WI38 (cell line): Measurements from ENCODE around the gene NPLOC4.

Source experiments
- H3K4me3 ChIP-seq: 2 replicates; pipeline ENCODE4 v1.5.1; 2011; ENCODE audit warnings: low read depth, mild to moderate bottlenecking, control low read depth, low read length
- TF ChIP-seq, protein P1 (sequence below): IDR thresholded peaks from 2 replicates; pipeline ENCODE4 v1.5.1; 2012; ENCODE audit warnings: low read depth, mild to moderate bottlenecking, control low read depth, low read length

NPLOC4 gene

DNA sequence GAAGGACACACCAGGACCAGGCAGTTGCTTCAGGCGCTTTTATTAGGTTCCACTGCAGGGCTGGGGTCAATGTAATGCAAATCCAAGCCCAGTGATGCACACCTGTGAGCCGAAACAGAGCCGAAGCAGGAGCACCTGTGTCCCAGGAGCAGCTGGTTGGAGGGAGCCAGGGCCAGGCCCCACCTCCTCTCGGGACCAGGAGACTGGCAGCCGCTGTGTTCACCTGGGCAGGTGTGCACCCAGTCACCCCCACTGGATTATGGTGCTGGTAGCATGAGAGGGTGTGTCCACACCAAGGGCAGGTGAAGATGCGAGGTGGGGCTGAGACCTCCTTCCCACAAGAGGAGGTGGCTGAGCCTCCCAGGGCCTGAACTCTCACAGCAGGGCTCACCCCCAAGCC lies 80.0 kb downstream of the NPLOC4 start:
- TF ChIP-seq, protein P1, sequence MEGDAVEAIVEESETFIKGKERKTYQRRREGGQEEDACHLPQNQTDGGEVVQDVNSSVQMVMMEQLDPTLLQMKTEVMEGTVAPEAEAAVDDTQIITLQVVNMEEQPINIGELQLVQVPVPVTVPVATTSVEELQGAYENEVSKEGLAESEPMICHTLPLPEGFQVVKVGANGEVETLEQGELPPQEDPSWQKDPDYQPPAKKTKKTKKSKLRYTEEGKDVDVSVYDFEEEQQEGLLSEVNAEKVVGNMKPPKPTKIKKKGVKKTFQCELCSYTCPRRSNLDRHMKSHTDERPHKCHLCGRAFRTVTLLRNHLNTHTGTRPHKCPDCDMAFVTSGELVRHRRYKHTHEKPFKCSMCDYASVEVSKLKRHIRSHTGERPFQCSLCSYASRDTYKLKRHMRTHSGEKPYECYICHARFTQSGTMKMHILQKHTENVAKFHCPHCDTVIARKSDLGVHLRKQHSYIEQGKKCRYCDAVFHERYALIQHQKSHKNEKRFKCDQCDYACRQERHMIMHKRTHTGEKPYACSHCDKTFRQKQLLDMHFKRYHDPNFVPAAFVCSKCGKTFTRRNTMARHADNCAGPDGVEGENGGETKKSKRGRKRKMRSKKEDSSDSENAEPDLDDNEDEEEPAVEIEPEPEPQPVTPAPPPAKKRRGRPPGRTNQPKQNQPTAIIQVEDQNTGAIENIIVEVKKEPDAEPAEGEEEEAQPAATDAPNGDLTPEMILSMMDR = no peak

DNA sequence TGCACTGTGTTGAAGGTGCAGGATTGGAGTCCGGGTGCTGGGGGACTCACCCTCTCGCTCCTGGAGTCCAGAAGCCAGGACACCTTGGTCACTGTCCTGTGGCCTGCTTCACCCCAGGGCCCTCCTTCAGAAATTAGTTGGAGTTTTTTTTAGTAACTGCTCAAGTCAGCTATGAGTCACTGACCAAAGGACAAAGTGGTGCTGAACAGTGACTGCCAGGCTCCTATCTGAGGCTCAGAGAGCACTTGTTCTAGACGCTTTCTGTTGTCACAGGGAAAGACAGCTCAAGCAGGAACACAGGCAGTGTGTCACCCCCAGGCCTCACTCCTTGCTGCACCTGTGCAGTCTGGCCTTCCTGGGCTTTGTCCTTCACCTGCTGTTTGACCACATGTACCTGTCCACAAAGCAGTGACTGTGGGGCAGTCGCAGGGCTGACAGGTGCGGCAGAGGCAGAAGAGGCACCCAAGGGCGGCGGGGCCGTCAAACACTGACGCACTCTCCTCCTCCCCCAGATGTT lies 80.7 kb downstream of the NPLOC4 start:
- TF ChIP-seq, protein P1 = no peak

More for the DNA sequence above, 80.0 kb downstream of the NPLOC4 start:
- no peak overlapping the region for H3K4me3 ChIP-seq

DNA sequence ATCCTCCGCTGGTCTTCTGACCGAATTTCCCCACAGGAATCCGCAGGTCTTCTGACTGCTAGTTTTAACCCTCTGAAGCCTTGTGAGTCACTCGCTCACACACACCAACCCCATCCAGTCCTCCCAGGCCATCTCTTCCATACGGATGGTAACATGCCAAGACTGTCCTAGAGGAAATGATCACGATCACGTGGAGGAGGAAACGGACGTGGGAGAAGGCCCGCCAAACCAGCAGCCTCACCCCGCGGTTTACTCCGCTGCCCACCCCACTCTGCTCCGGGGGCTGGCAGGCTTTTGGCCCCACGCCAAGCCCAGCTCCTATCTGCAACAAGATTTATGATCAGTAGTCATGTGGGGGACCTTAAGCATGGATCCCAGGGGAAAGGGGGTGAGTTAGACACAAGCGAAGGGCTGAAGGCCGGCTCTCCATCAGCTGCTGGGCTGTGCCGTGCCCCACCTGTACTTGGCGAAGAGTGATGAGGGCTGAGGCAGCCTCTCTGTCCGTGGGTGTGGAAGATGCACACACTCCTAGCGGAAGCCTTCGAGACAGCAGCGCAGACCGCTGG lies 83.2 kb downstream of the NPLOC4 start:
- H3K4me3 ChIP-seq = peak overlapping the region; percentile 88
- TF ChIP-seq, protein P1 = no peak

More for the DNA sequence above, 80.7 kb downstream of the NPLOC4 start:
- H3K4me3 ChIP-seq = no peak overlapping the region

DNA sequence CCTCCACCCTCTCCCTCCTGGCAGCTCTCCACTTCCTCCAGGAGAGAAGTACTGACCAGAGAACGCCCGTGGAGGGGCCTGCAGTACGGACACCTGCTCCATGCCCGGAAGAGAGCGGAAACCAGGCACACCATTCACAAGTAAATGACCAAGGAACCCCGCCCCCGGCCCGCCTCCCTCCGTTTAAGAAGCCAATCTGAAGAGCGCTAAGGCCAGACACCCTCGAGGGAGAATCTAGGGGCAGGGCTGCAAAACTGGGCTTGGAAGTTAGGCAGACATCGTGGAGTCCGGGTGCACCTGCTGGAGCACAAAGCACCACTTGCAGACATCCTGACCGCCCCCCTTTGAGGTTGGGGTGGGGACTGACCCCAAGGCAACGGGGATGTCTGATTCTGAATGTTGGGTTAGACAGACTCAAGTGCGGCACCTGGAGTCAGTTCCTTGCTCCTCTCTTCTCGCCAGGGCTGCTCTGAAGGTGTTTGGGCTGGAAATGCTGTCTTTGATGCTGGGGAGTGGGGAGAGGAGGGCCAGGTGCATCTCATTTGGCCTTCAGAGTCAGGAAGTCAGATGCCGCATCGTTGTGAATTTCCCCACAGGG lies 83.8 kb downstream of the NPLOC4 start:
- TF ChIP-seq, protein P1 = no peak
- H3K4me3 ChIP-seq = peak overlapping the region; percentile 88

DNA sequence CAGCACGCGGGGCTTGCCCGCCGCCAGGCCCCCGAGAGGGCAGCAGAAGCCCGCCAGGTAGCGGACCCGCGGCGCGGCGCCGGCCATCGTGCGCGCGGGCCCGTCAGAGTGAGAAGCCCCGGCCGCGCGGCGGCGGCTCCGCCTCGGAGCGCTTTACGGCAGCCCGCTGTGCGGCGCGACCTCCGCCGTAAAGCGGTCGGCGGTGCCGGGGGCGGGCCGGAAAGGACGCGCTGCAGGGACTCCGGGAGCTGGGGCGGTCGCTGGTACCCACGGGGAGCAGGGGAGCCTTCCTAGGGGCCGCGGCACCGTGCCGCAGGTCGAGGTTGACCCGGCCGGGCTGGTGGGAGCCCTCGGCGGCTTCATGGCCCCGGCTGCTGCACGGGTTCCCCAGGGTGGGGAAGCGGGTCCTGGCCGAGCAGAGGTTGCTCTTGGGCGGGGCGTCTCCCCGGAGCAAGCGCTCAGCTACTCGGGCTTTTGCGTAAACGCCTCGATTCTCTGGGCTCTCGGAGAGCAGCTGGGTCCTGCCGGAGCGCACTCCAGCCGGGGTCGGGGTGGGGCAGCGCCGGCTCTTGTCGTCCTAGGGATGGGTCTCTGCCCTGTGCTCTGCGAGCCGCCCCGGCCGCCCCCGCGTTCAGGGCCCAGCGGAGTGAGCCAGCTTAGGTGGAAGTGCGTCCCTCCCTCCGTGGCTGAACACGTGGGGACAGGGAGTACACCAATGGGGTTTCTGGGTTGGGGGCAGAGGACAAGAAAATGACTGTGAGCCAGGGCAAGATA lies 84.5 kb downstream of the NPLOC4 start, which contains the start of gene FAAP100:
TSS of gene FAAP100 (minus strand) at position 110 of the 774 bp plus-strand sequence. CDS start at position 87, 23 bp downstream.
- peak within 1 kb of the TSS; percentile 88 for H3K4me3 ChIP-seq
- TF ChIP-seq, protein P1 = no peak

DNA sequence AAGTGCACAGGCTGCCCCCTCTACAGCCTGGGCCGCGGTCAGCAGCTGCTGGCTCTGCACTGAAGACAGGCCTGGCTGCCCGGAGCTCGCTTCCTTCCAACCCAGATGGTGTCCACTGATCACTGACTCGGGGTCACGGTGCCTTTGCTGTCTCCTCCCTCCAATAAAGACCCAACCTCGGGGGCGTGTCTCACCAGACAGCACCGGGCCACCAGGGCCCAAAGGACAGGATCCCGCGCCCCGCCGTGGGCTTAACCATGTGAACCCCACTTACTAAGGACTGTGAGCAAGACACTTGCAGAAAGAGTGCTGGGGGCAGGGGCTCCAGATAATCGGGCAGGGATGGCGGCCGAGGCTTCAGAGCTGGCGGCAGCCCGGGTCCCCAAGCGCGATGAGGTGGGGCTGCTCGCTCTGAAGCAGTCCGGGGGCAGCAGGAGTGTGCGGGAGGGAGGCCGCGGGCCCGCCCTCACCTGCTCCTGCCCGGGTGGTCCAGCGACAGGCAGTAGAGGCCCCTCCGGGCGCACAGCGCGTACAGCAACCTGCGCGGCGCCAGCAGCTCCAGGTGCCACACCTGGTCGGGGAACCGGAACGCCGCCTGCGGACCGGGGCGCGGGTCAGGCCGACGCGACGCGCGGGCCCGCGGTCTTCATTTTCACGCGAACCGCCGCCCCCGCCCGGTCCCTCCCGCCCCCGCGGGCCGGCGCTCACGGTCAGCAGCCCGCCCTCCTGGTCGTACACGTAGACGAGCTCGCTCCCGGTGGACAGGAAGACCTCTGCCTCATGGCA lies 85.3 kb downstream of the NPLOC4 start:
- TF ChIP-seq, protein P1 = no peak
- H3K4me3 ChIP-seq = peak overlapping the region; percentile 88
